Stimulated activated CD4-positive, alpha-beta T cell treated with anti-CD3 and anti-CD28 coated beads, TNF-alpha, amount 100 ng/mL, for 1 hour (primary cell): Measurements from ENCODE around the gene RBMS1.
A peak's percentile ranks its signal among the peaks of the same experiment; 100 is the strongest.

Source experiments
- DNase-seq, 3 donors: peaks; one replicate each; pipeline ENCODE4 v3.0.0-alpha.2; 2020; ENCODE audit warnings: low read depth in 3 of 3, low spot score in 1 of 3

RBMS1 gene

GRCh38 chr2:160411167-160411566 is 82.4 kb downstream of the RBMS1 start:
- DNase-seq: no peak

- no peak for DNase-seq
Observed at GRCh38 chr2:160409480-160409879, 84.1 kb downstream of the RBMS1 start.

- no peak for DNase-seq
Observed at GRCh38 chr2:160408959-160409291, 84.7 kb downstream of the RBMS1 start.

GRCh38 chr2:160408173-160408958 is 85.2 kb downstream of the RBMS1 start:
- peak in 1 of 3 donors; percentile 8 for DNase-seq

GRCh38 chr2:160407393-160408172 is 86.0 kb downstream of the RBMS1 start:
- peak; percentile 21 to 36 (median 28) for DNase-seq

- peak; percentile 45 to 65 (median 53) for DNase-seq
Observed at GRCh38 chr2:160406591-160407392, 86.8 kb downstream of the RBMS1 start.

- no peak for DNase-seq
Observed at GRCh38 chr2:160405077-160405867, 88.3 kb downstream of the RBMS1 start.

- DNase-seq: no peak
Observed at GRCh38 chr2:160402997-160403979, 90.3 kb downstream of the RBMS1 start.

GRCh38 chr2:160402501-160402900 is 91.1 kb downstream of the RBMS1 start:
- no peak for DNase-seq

GRCh38 chr2:160401895-160402294 is 91.7 kb downstream of the RBMS1 start:
- DNase-seq: no peak

- DNase-seq: no peak
Observed at GRCh38 chr2:160399880-160400279, 93.7 kb downstream of the RBMS1 start.

- no peak for DNase-seq
Observed at GRCh38 chr2:160397530-160397865, 96.1 kb downstream of the RBMS1 start.

- DNase-seq: no peak
Observed at GRCh38 chr2:160394153-160394552, 99.5 kb downstream of the RBMS1 start.

GRCh38 chr2:160392201-160392600 is 101.4 kb downstream of the RBMS1 start:
- DNase-seq: no peak

GRCh38 chr2:160390544-160391455 is 102.8 kb downstream of the RBMS1 start:
- DNase-seq: no peak

GRCh38 chr2:160389875-160390274 is 103.7 kb downstream of the RBMS1 start:
- no peak for DNase-seq

GRCh38 chr2:160388464-160389263 is 104.9 kb downstream of the RBMS1 start:
- no peak for DNase-seq
